Ovary (tissue), 9 donors: ENCODE data around the gene OR2V2. TPM values are rescaled to one million over a fixed set of nuclear protein-coding genes. Genes with fewer than 3 reads are reported as not detected.

Experiments
- DNase-seq, 5 donors: peaks; one replicate each; pipeline ENCODE4 v3.0.0-alpha.2; 2019 to 2020
- H3K27ac ChIP-seq, 2 donors: fragments of 200-600 bp; one replicate each; pipeline versions ENCODE4 v1.5.1 to v1.8.0; 2019 to 2022
- H3K27me3 ChIP-seq: fragments of 200-600 bp; one replicate; pipeline ENCODE4 v1.8.0; 2022
- H3K36me3 ChIP-seq: fragments of 200-600 bp; sonication (generic); one replicate; pipeline ENCODE4 v1.5.1; 2019
- H3K4me1 ChIP-seq: one replicate; pipeline ENCODE4 v1.8.1; 2013; ENCODE audit warnings: mild to moderate bottlenecking, moderate library complexity; ENCODE audit not compliant: insufficient read depth
- H3K4me3 ChIP-seq: fragments of 200-600 bp; sonication (generic); one replicate; pipeline ENCODE4 v1.5.1; 2017
- H3K9me3 ChIP-seq, 2 donors: fragments of 200-600 bp in 1 of 2; sonication (generic) in 1 of 2; one replicate each; pipeline versions ENCODE4 v1.5.1 to v1.8.1; 2013 to 2019; ENCODE audit warnings: mild to moderate bottlenecking in 1 of 2, moderate library complexity in 1 of 2
- EP300 ChIP-seq: sonication (generic); formaldehyde crosslinking; IDR thresholded peaks from one replicate; pipeline ENCODE4 v1.6.1; 2017; ENCODE audit warnings: antibody characterized with exemption
- POLR2A ChIP-seq: fragments of 450-650 bp; IDR thresholded peaks from one replicate; pipeline ENCODE4 v1.6.1; 2017; ENCODE audit warnings: antibody characterized with exemption, mild to moderate bottlenecking, moderate library complexity
- WGBS, 3 donors: extraction: QIAGEN DNeasy Blood & Tissue Kit in 1 of 3; methylation state at CpG; one replicate each; pipeline versions ENCODE4 v1.1.5 to v1.1.7; 2013 to 2017; 5-methylcytosine and 5-hydroxymethylcytosine counted together
- intact Hi-C, 4 donors: fragments of 100-400 bp; cut with DNase I; formaldehyde crosslinking; loops; one replicate each; pipeline versions ENCODE4 v1.11.0 to v1.15.1; 2022 to 2023
- polyA plus RNA-seq, 2 donors: library from polyadenylated mRNA; stranded (reverse); fragments of 200-250 nt in 1 of 2; fragments of 350-450 nt in 1 of 2; fragmentation: Illumina TruSeq in 1 of 2; extraction: RNeasy Lipid Tissue Mini Kit (QIAGEN cat#74804) in 1 of 2; gene quantifications; one replicate each; pipeline ENCODE4 v1.2.3, GENCODE V29; 2013 to 2014
- total RNA-seq, 7 donors: library from RNA; depleted of rRNA in 2 of 7; stranded (reverse); fragments of >200 nt in 2 of 7; fragmentation: NEBNext Ultra II Directional in 3 of 7; extraction: Animal tissue kit (Norgen Biotek cat#: 25700) in 3 of 7; gene quantifications; one replicate each; pipeline versions ENCODE4 v1.1.0 to v1.2.4, GENCODE V29; 2016 to 2023
- TF ChIP-seq, protein P1 (sequence below), 3 donors: fragments of 450-650 bp in 2 of 3; fragments of 200-600 bp in 1 of 3; IDR thresholded peaks; one replicate each; pipeline versions ENCODE4 v1.5.1 to v1.8.0; 2016 to 2022; ENCODE audit warnings: antibody characterized with exemption in 3 of 3, mild to moderate bottlenecking in 1 of 3
- donor health status: DM: no; HTN: no; CAD: no; lungs with moderate emphysema.
- donor health status: DM: no; HTN: no; CAD: no.
- donor health status: Bipolar disorder and iron deficiency.
- donor health status: DM: yes; HTN: yes; CAD: no.
- donor health status: DM: no; HTN: no; CAD: no.
- donor health status: DM: yes; HTN: yes; CAD: no.

OR2V2 gene
- total and polyA plus RNA-seq, 9 donors, result 0.80 TPM; not detected in 8

DNA sequence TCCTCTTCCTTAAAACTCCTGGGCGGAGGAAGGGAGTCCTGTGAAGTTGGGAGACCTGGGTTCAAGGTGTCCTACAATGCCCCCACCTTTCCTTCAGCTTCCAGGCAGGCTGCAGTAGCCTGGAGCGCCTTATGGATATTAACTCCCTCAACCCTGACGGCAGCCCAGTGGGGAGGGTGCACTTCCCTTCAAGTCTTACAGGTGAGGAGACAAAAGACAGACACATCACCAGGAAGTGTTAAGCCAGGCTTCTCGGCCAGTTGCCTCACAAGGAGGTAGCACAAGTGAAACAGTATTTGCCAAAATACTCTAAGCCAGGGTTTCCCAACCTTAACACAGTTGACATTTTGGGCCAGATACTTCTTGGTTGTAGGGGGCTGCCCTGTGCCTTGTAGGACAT lies 53.4 kb downstream of the OR2V2 start:
- intact Hi-C loops, result loop anchor here in 1 of 4 donors (10.0 kb wide), 1 partner anchor 376 kb away; no protein-coding TSS in a partner anchor
- H3K4me1 ChIP-seq, result peaks cover 9% of the 10 kb centered on the region
- 62 to 73% (median 66%) methylated on average over 4 of the region's 4 CpGs for WGBS, 3 donors
- no peaks in the 10 kb centered on the region for H3K27me3 ChIP-seq
- no peak overlapping the region for H3K27ac ChIP-seq
- TF ChIP-seq EP300 (no peak), POLR2A (no peak)
- TF ChIP-seq, protein P1, sequence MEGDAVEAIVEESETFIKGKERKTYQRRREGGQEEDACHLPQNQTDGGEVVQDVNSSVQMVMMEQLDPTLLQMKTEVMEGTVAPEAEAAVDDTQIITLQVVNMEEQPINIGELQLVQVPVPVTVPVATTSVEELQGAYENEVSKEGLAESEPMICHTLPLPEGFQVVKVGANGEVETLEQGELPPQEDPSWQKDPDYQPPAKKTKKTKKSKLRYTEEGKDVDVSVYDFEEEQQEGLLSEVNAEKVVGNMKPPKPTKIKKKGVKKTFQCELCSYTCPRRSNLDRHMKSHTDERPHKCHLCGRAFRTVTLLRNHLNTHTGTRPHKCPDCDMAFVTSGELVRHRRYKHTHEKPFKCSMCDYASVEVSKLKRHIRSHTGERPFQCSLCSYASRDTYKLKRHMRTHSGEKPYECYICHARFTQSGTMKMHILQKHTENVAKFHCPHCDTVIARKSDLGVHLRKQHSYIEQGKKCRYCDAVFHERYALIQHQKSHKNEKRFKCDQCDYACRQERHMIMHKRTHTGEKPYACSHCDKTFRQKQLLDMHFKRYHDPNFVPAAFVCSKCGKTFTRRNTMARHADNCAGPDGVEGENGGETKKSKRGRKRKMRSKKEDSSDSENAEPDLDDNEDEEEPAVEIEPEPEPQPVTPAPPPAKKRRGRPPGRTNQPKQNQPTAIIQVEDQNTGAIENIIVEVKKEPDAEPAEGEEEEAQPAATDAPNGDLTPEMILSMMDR (IDR thresholded peaks at IDR 0.05), result no peak
- no peak for DNase-seq
- no peaks in the 10 kb centered on the region for H3K9me3 ChIP-seq
- no peak overlapping the region for H3K4me3 ChIP-seq
- no peaks in the 10 kb centered on the region for H3K36me3 ChIP-seq

DNA sequence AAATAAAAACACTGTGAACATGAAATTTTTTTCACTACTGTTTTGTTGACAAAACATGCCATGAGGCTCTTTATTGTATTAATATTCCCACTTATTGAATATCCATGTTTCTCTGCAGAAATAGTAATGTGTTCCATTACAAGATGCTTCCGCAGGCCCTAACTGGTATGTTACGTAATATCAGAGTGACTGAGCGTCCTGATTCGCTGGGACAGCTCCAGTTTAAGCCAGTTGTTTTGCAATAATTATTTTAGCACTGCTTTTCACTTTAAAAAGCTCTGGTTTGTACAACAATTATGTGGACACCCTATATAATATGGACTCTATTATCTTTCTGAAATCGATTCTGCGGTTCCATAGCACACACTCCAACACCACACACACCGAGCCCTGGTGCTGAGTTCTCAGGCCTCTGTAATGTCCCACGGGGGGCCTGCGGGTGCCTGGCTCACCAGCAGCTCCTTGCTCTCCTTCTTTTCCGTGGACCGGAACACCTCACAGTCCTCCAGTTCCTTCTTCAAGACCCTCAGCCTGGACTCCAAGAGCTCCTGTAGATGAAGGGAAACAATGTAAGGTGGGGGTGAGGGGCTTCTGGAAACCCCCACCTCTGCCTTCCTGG lies 55.8 kb downstream of the OR2V2 start:
- no peak overlapping the region for H3K27ac ChIP-seq
- H3K36me3 ChIP-seq, result no peaks in the 10 kb centered on the region
- no peak for DNase-seq
- H3K4me3 ChIP-seq, result no peak overlapping the region
- peaks cover 12% of the 10 kb centered on the region for H3K4me1 ChIP-seq
- no peaks in the 10 kb centered on the region for H3K9me3 ChIP-seq
- 56 to 63% (median 58%) methylated on average over 11 of the region's 11 CpGs for WGBS, 3 donors
- H3K27me3 ChIP-seq, result no peaks in the 10 kb centered on the region
- intact Hi-C loops, result loop anchor here in 1 of 4 donors (10.0 kb wide), 1 partner anchor 378 kb away; no protein-coding TSS in a partner anchor
- TF ChIP-seq EP300 (no peak), POLR2A (no peak)
- TF ChIP-seq, protein P1 (IDR thresholded peaks at IDR 0.05), result no peak

DNA sequence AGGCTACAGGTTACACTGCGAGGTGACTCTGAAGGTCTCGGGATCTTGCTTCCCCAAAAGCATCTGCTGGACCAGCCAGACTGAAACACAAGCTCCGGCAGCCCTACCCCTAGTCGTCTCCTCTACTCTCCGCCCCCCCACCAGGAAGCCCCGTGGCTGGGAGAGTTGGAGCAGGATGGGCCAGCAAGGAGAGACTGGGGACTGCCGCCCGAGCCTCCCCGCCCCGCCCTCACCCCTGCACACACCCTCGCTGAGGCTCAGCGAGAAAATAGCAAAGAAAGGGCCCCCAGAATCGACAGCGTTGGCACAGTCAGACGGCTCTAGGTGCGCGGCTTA lies 56.4 kb downstream of the OR2V2 start:
- Histone ChIP-seq H3K4me3 (peak overlapping the region; percentile 52), H3K36me3 (no peaks in the 10 kb centered on the region), H3K27ac (no peak overlapping the region), H3K27me3 (no peaks in the 10 kb centered on the region), H3K4me1 (peaks cover 12% of the 10 kb centered on the region), H3K9me3 (no peaks in the 10 kb centered on the region)
- no peak for TF ChIP-seq EP300
- TF ChIP-seq, protein P1 (IDR thresholded peaks at IDR 0.05), result no peak
- 6 to 7% (median 6%) methylated on average over 17 of the region's 17 CpGs for WGBS, 3 donors
- no peak for DNase-seq
- intact Hi-C loops, result loop anchor here in 1 of 4 donors (10.0 kb wide), 1 partner anchor 379 kb away; no protein-coding TSS in a partner anchor

DNA sequence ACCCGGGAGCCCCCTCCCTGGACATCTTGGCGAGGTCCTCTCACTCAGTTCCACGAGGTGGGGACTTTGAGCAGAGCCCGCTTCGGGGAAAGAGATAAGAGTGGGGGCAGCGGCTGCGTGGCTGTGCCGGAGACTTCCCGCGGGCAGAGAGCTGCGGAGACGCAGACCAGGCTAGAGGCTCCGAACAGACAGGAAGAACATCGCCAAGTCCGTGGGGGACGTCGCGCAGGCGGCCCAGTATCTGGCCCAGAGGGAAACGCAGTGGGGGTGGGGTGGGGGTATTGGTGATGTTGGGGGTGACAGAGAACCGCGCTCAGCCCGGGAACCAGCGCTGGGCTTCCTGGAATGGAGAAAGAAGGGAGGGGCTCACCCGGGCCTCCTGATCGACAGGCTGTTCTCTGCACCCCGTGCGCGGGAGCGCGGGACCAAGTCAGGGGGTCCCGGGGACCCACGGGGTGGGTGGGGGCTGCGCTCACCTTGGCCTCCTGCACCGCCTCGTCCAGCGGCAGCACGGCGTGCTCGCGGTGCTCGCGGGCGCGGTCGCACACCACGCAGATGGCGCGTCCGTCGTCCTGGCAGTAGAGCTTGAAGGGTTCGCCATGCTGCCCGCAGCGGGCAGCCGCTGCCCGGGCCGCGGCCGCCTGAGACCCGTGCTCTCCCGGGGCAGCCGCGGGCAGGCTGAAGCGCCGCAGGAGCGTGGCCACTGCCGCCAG lies 56.9 kb downstream of the OR2V2 start:
- TF ChIP-seq POLR2A (no peak), EP300 (no peak)
- TF ChIP-seq, protein P1 (IDR thresholded peaks at IDR 0.05), result no peak
- peaks cover 12% of the 10 kb centered on the region for H3K4me1 ChIP-seq
- peak in 1 of 5 donors; percentile 43 for DNase-seq
- WGBS, 3 donors, result 0 to 1% (median 1%) methylated on average over 29 to 67 of the region's 67 CpGs
- no peak overlapping the region for H3K27ac ChIP-seq
- no peaks in the 10 kb centered on the region for H3K9me3 ChIP-seq
- intact Hi-C loops, result loop anchor here in 1 of 4 donors (10.0 kb wide), 1 partner anchor 379 kb away; no protein-coding TSS in a partner anchor
- no peaks in the 10 kb centered on the region for H3K27me3 ChIP-seq
- H3K36me3 ChIP-seq, result no peaks in the 10 kb centered on the region
- peak overlapping the region; percentile 52 for H3K4me3 ChIP-seq
